Measurements from ENCODE around the gene RHOU. TPM values are rescaled to one million over a fixed set of nuclear protein-coding genes. Genes with fewer than 3 reads are reported as not detected.

The RHOU gene
- total and polyA plus RNA-seq, 2 donors (not counting 1 experiment from before 2014, with no cell fraction given) = 0.23 to 11.4 TPM

DNA sequence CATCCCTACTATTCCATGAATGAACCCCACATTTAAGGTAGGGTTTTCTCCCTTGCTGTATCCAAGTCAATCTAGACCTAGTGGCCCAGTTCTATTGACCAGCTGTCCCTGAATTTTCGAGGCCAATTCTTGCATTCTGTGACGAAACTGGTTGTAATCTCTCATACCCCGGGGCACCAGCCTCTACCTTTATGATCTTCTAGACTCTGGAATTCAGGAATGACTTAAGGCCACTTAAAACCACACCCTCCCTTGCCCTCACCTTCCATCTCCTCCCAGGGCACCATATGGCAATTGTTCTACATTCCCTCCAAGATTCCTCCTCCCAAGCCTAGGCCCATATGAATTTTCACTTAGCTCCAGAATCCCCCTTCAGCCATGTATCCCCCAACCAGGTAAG lies 48.9 kb downstream of the RHOU start:
- TF ChIP-seq EZH2 (IDR thresholded peaks at IDR 0.05; ENCODE audit: low read length, missing control alignments) = no peak
- TF ChIP-seq CTCF (conservative IDR thresholded peaks at IDR 0.05 in 1 of 2, IDR thresholded peaks at IDR 0.05 in 1 of 2; ENCODE audit: low read depth in 1 of 2, low read length in 2 of 2) = no peak
- Histone ChIP-seq H2AFZ (ENCODE audit: low read length) (no peak overlapping the region), H3K4me1 (ENCODE audit: control insufficient read depth, extremely low read depth, insufficient read depth, low read length) (no peaks in the 10 kb centered on the region), H3K4me2 (ENCODE audit: extremely low read depth, insufficient read depth, low read length) (no peak overlapping the region), H4K20me1 (ENCODE audit: control insufficient read depth, extremely low read depth, insufficient read depth, low read length) (no peaks in the 10 kb centered on the region), H3K79me2 (ENCODE audit: control insufficient read depth, insufficient read depth, low read length) (no peaks in the 10 kb centered on the region), H3K9ac (ENCODE audit: insufficient read depth, low read length) (no peak overlapping the region), H3K4me3 (replicated peaks in 1 of 4; ENCODE audit: control extremely low read depth in 1 of 4, insufficient read depth in 1 of 4, low read depth in 3 of 4, low read length in 4 of 4) (no peak overlapping the region), H3K27ac (ENCODE audit: insufficient read depth, low read length) (no peak overlapping the region), H3K27me3 (ENCODE audit: control insufficient read depth, insufficient read depth, low read length) (no peaks in the 10 kb centered on the region), H3K36me3 (ENCODE audit: control insufficient read depth, insufficient read depth, low read length) (no peaks in the 10 kb centered on the region), H3K9me3 (ENCODE audit: control insufficient read depth, insufficient read depth, low read depth, low read length) (no peaks in the 10 kb centered on the region)
- DNase-seq (ENCODE audit: low read depth in 2 of 2) = no peak

DNA sequence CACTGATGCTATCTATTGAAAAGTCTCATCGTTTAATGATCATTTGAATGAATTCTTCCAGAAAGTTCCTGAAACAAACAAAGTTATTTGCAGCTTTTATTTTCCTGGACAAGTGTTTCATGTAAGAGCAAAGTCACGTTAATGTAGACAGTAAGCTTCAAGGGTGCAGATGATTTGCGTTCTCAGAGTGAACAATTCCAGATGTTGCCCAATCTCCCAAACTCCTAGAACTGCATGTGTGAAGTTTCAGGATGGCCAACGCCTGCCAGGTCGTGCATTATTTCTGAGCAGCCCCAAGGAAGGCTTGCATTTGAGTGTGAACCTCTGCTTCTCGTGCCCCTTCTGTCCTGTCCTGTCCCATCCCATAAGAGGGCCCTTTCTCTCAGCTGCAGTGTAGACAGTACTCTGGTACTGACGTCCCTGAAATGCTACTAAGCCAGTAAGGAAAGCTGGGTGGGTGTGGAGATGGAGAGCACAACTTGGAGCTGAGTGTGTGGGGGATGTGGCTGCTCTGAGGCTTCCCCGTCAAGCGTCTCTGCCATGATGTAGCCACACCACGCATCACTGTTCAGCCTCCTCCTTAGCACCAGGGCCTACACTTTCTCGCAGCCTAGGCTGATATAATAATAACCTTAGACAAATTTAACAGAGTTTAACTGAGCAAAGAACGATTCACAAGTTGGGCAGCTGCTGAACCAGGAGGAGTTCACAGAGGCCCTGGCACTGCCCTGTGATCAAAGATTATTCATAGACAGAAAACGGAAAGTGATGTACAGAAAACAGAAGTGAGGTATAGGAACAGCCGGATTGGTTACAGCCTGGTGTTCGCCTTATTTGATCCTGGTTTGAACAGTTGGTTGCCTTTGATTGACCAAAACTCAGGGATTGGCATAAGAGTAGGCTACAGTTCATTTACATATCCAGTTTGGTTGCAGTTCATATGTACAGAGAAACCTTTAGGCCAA lies 50.4 kb downstream of the RHOU start:
- H3K9me3 ChIP-seq (ENCODE audit: control insufficient read depth, insufficient read depth, low read depth, low read length) = no peaks in the 10 kb centered on the region
- H3K79me2 ChIP-seq (ENCODE audit: control insufficient read depth, insufficient read depth, low read length) = no peaks in the 10 kb centered on the region
- H3K9ac ChIP-seq (ENCODE audit: insufficient read depth, low read length) = no peak overlapping the region
- no peak overlapping the region for H2AFZ ChIP-seq (ENCODE audit: low read length)
- no peak for TF ChIP-seq CTCF (conservative IDR thresholded peaks at IDR 0.05 in 1 of 2, IDR thresholded peaks at IDR 0.05 in 1 of 2; ENCODE audit: low read depth in 1 of 2, low read length in 2 of 2)
- TF ChIP-seq EZH2 (IDR thresholded peaks at IDR 0.05; ENCODE audit: low read length, missing control alignments) = no peak
- no peaks in the 10 kb centered on the region for H3K4me1 ChIP-seq (ENCODE audit: control insufficient read depth, extremely low read depth, insufficient read depth, low read length)
- no peak overlapping the region for H3K27ac ChIP-seq (ENCODE audit: insufficient read depth, low read length)
- H3K4me3 ChIP-seq (replicated peaks in 1 of 4; ENCODE audit: control extremely low read depth in 1 of 4, insufficient read depth in 1 of 4, low read depth in 3 of 4, low read length in 4 of 4) = no peak overlapping the region
- no peak overlapping the region for H3K4me2 ChIP-seq (ENCODE audit: extremely low read depth, insufficient read depth, low read length)
- no peaks in the 10 kb centered on the region for H4K20me1 ChIP-seq (ENCODE audit: control insufficient read depth, extremely low read depth, insufficient read depth, low read length)
- no peak for DNase-seq (ENCODE audit: low read depth in 2 of 2)
- no peaks in the 10 kb centered on the region for H3K27me3 ChIP-seq (ENCODE audit: control insufficient read depth, insufficient read depth, low read length)
- H3K36me3 ChIP-seq (ENCODE audit: control insufficient read depth, insufficient read depth, low read length) = no peaks in the 10 kb centered on the region

DNA sequence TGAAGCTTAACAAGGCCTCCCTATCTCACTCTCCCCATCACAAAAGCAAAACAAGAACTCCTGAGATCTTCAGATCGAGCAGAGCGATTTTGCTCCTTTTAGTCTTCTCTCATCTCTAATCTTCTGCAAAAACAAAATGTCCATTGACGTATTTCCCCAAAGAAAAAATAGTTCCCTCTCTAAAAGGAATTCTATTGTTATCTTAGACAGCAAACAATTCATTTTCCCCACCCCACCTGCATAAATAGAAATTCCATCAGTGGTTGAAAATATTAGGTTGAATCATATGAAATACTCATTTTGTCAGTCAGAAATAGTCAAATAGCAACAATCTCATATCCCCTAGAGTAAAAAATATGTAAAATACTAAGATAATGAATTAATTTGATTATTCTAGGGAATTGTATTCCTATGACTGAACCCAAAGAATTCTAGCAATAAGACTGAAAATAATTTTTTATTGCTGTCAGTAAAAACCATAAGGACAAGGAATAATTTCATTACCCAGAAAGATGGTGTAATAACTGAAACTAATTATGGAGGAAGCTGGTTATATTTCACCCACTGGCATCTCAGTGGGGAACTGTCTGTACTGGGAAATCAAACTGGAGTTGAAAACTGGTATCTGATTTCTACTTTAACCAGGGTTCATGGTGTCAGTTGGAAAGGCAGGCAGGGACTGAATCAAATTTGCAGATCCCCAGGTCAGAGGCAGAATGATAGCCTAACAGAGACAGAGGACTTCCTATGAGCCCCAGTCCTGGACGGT lies 51.3 kb downstream of the RHOU start:
- Histone ChIP-seq H2AFZ (ENCODE audit: low read length) (no peak overlapping the region), H3K79me2 (ENCODE audit: control insufficient read depth, insufficient read depth, low read length) (no peaks in the 10 kb centered on the region), H3K36me3 (ENCODE audit: control insufficient read depth, insufficient read depth, low read length) (no peaks in the 10 kb centered on the region), H3K4me1 (ENCODE audit: control insufficient read depth, extremely low read depth, insufficient read depth, low read length) (no peaks in the 10 kb centered on the region), H3K9me3 (ENCODE audit: control insufficient read depth, insufficient read depth, low read depth, low read length) (no peaks in the 10 kb centered on the region), H3K27ac (ENCODE audit: insufficient read depth, low read length) (no peak overlapping the region), H3K4me3 (replicated peaks in 1 of 4; ENCODE audit: control extremely low read depth in 1 of 4, insufficient read depth in 1 of 4, low read depth in 3 of 4, low read length in 4 of 4) (no peak overlapping the region), H3K27me3 (ENCODE audit: control insufficient read depth, insufficient read depth, low read length) (no peaks in the 10 kb centered on the region), H4K20me1 (ENCODE audit: control insufficient read depth, extremely low read depth, insufficient read depth, low read length) (no peaks in the 10 kb centered on the region), H3K9ac (ENCODE audit: insufficient read depth, low read length) (no peak overlapping the region), H3K4me2 (ENCODE audit: extremely low read depth, insufficient read depth, low read length) (no peak overlapping the region)
- TF ChIP-seq CTCF (conservative IDR thresholded peaks at IDR 0.05 in 1 of 2, IDR thresholded peaks at IDR 0.05 in 1 of 2; ENCODE audit: low read depth in 1 of 2, low read length in 2 of 2) (no peak), EZH2 (IDR thresholded peaks at IDR 0.05; ENCODE audit: low read length, missing control alignments) (no peak)
- no peak for DNase-seq (ENCODE audit: low read depth in 2 of 2)
